ENCODE measurements around the gene CPED1.

Gene CPED1

DNA sequence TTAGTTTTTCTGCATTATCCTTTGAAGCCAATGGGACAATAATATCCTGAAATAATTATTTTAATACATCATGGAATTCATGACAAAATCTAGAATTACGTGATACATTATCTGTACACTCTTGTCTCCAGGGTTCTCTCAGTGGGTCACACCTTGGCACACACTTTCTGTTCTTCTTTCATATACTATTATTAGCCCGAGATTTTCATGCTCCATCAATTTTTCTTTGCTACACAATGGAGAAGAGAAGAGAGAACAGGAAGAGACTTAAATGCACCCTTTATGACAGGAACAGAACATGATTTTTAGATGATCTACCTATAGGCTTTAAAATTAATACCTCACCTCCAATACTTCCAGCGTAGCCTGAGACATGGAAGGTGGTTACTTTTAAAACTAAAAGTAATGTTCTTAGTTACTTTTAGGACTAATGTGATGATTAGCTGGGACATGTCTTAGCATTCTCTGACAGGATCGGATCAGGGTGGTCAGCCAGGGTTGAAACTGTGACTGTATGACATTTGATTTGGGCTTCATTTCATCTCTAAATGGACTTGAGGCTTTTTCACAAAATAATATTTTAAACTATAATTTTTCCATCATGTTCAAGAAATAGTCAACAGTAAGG lies 192.0 kb downstream of the CPED1 start (continued):
- no peak for TF ChIP-seq ZNF148 (tag by site-specific recombination; IDR thresholded peaks at IDR 0.05; ENCODE audit: borderline replicate concordance)
- TF ChIP-seq, protein P1, sequence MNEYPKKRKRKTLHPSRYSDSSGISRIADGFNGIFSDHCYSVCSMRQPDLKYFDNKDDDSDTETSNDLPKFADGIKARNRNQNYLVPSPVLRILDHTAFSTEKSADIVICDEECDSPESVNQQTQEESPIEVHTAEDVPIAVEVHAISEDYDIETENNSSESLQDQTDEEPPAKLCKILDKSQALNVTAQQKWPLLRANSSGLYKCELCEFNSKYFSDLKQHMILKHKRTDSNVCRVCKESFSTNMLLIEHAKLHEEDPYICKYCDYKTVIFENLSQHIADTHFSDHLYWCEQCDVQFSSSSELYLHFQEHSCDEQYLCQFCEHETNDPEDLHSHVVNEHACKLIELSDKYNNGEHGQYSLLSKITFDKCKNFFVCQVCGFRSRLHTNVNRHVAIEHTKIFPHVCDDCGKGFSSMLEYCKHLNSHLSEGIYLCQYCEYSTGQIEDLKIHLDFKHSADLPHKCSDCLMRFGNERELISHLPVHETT (tag by site-specific recombination; IDR thresholded peaks at IDR 0.05): no peak
- TF ChIP-seq GLIS2 (tag by site-specific recombination; IDR thresholded peaks at IDR 0.05): no peak
- no peak for TF ChIP-seq KLF7 (tag by site-specific recombination; IDR thresholded peaks at IDR 0.05; ENCODE audit: borderline replicate concordance)
- TF ChIP-seq ZBTB17 (tag by site-specific recombination; IDR thresholded peaks at IDR 0.05): no peak
- no peak for TF ChIP-seq ZNF114 (tag by site-specific recombination; IDR thresholded peaks at IDR 0.05)

- Histone ChIP-seq H3K4me1 (ENCODE audit: control insufficient read depth, insufficient read depth, low read length) (no peaks in the 10 kb centered on the region), H3K27ac (ENCODE audit: extremely low read depth, low read depth, low read length) (no peak overlapping the region), H3K9me3 (ENCODE audit: control insufficient read depth, insufficient read depth, low read depth, low read length) (no peaks in the 10 kb centered on the region), H3K4me3 (ENCODE audit: low read depth, low read length) (no peak overlapping the region), H3K36me3 (ENCODE audit: control insufficient read depth in 2 of 2, insufficient read depth in 1 of 2, low read length in 2 of 2) (no peaks in the 10 kb centered on the region)
- POLR2A ChIA-PET: no interaction called here
- TF ChIP-seq ZNF223 (tag by site-specific recombination; IDR thresholded peaks at IDR 0.05): no peak
- TF ChIP-seq, protein P1 (tag by site-specific recombination; IDR thresholded peaks at IDR 0.05): no peak
- no peak for TF ChIP-seq ZNF76 (tag by site-specific recombination; IDR thresholded peaks at IDR 0.05; ENCODE audit: borderline replicate concordance, low read depth)
- TF ChIP-seq ZBTB1 (tag by site-specific recombination; IDR thresholded peaks at IDR 0.05): no peak
- TF ChIP-seq ZNF394 (tag by site-specific recombination; IDR thresholded peaks at IDR 0.05; ENCODE audit: borderline replicate concordance): no peak
- TF ChIP-seq ZNF692 (tag by site-specific recombination; IDR thresholded peaks at IDR 0.05): no peak
- no peak for TF ChIP-seq PRDM1 (tag by site-specific recombination; IDR thresholded peaks at IDR 0.05)
- TF ChIP-seq, protein P2, sequence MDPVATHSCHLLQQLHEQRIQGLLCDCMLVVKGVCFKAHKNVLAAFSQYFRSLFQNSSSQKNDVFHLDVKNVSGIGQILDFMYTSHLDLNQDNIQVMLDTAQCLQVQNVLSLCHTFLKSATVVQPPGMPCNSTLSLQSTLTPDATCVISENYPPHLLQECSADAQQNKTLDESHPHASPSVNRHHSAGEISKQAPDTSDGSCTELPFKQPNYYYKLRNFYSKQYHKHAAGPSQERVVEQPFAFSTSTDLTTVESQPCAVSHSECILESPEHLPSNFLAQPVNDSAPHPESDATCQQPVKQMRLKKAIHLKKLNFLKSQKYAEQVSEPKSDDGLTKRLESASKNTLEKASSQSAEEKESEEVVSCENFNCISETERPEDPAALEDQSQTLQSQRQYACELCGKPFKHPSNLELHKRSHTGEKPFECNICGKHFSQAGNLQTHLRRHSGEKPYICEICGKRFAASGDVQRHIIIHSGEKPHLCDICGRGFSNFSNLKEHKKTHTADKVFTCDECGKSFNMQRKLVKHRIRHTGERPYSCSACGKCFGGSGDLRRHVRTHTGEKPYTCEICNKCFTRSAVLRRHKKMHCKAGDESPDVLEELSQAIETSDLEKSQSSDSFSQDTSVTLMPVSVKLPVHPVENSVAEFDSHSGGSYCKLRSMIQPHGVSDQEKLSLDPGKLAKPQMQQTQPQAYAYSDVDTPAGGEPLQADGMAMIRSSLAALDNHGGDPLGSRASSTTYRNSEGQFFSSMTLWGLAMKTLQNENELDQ (tag by site-specific recombination; IDR thresholded peaks at IDR 0.05; ENCODE audit: low read depth): no peak
- no peak for TF ChIP-seq ZNF366 (tag by site-specific recombination; conservative IDR thresholded peaks at IDR 0.05)
- TF ChIP-seq KLF16 (tag by site-specific recombination; IDR thresholded peaks at IDR 0.05): no peak
- TF ChIP-seq ZNF585B (tag by site-specific recombination; IDR thresholded peaks at IDR 0.05): no peak
- no peak for TF ChIP-seq ZSCAN30 (tag by site-specific recombination; IDR thresholded peaks at IDR 0.05)
- TF ChIP-seq ZNF19 (tag by site-specific recombination; IDR thresholded peaks at IDR 0.05; ENCODE audit: low read depth): no peak
- TF ChIP-seq FEZF1 (tag by site-specific recombination; IDR thresholded peaks at IDR 0.05): no peak
- TF ChIP-seq ZNF214 (tag by site-specific recombination; IDR thresholded peaks at IDR 0.05; ENCODE audit: borderline replicate concordance): no peak
- TF ChIP-seq, protein P3, sequence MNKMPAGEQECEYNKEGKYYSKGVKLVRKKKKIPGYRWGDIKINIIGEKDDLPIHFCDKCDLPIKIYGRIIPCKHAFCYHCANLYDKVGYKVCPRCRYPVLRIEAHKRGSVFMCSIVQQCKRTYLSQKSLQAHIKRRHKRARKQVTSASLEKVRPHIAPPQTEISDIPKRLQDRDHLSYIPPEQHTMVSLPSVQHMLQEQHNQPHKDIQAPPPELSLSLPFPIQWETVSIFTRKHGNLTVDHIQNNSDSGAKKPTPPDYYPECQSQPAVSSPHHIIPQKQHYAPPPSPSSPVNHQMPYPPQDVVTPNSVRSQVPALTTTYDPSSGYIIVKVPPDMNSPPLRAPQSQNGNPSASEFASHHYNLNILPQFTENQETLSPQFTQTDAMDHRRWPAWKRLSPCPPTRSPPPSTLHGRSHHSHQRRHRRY (tag by site-specific recombination; IDR thresholded peaks at IDR 0.05): no peak
- CTCF ChIA-PET: no interaction called here
Observed at GRCh38 chr7:121181357-121181756, 192.8 kb downstream of the CPED1 start.
